Naive thymus-derived CD8-positive, alpha-beta T cell (primary cell): ENCODE data around the gene ARHGAP6. TPM values are rescaled to one million over a fixed set of nuclear protein-coding genes. Genes with fewer than 3 reads are reported as not detected.
"Not testable (repeated sequence)": the region's sequence is repeated elsewhere in the genome, so short reads cannot be mapped to it uniquely, and the experiment has no call there.

Experiments used
- ATAC-seq, 2 donors: fragments of 150-1000 bp; cut with Tn5 transposase in 1 of 2; sonication (Bioruptor Pico), chemical (Tn5 transposase) in 1 of 2; 1 replicate in 1 of 2; 2 replicates in 1 of 2; pipeline ENCODE4 v1.10.0; 2021; ENCODE audit warnings: mild to moderate bottlenecking in 2 of 2, moderate library complexity in 2 of 2
- POLR2A ChIA-PET: fragments of 350-600 bp; sonication (Branson Sonifier 250); formaldehyde crosslinking; loops from one replicate; lab custom pipeline; 2021; ENCODE audit warnings: antibody characterized with exemption; lab: Charles Lee
- DNase-seq, 10 donors: peaks; one replicate each; pipeline versions ENCODE4 v3.0.0 to v3.0.0-alpha.2; 2020 to 2022
- H3K27ac Mint-ChIP-seq, 10 donors: one replicate each; pipeline ENCODE4 v1.8.0; 2020 to 2022; ENCODE audit warnings: mild to moderate bottlenecking in 10 of 10, mixed read lengths in 10 of 10, moderate library complexity in 4 of 10, inconsistent platforms in 1 of 10
- H3K27me3 Mint-ChIP-seq, 5 donors: one replicate each; pipeline ENCODE4 v1.8.0; 2021 to 2022; ENCODE audit warnings: mixed read lengths in 5 of 5
- H3K36me3 Mint-ChIP-seq, 3 donors: one replicate each; pipeline ENCODE4 v1.8.0; 2020 to 2022; ENCODE audit warnings: mixed read lengths in 3 of 3, mild to moderate bottlenecking in 2 of 3, inconsistent platforms in 1 of 3
- H3K4me1 Mint-ChIP-seq, 4 donors: one replicate each; pipeline ENCODE4 v1.8.0; 2021 to 2022; ENCODE audit warnings: mixed read lengths in 4 of 4
- H3K4me3 Mint-ChIP-seq, 10 donors: one replicate each; pipeline ENCODE4 v1.8.0; 2020 to 2022; ENCODE audit warnings: mild to moderate bottlenecking in 10 of 10, mixed read lengths in 10 of 10, moderate library complexity in 6 of 10, inconsistent platforms in 1 of 10
- H3K9me3 Mint-ChIP-seq, 9 donors: one replicate each; pipeline ENCODE4 v1.8.0; 2020 to 2022; ENCODE audit warnings: mixed read lengths in 9 of 9, mild to moderate bottlenecking in 3 of 9, inconsistent platforms in 1 of 9, moderate library complexity in 1 of 9
- polyA plus RNA-seq, 3 donors: library from polyadenylated mRNA; unstranded; fragments of 300-500 nt; fragmentation: Illumina TruSeq; gene quantifications; one replicate each; pipeline ENCODE4 v1.2.3, GENCODE V29; 2021
- total RNA-seq, 8 experiments: library from RNA in 2 of 8; stranded (reverse) in 2 of 8; gene quantifications; one replicate each; pipeline ENCODE4 v1.2.3 and lab custom pipeline; 2021 to 2026

ARHGAP6 gene
- total and polyA plus RNA-seq, 5 experiments from 2014 or later, result 0.22 TPM; not detected in 4

DNA sequence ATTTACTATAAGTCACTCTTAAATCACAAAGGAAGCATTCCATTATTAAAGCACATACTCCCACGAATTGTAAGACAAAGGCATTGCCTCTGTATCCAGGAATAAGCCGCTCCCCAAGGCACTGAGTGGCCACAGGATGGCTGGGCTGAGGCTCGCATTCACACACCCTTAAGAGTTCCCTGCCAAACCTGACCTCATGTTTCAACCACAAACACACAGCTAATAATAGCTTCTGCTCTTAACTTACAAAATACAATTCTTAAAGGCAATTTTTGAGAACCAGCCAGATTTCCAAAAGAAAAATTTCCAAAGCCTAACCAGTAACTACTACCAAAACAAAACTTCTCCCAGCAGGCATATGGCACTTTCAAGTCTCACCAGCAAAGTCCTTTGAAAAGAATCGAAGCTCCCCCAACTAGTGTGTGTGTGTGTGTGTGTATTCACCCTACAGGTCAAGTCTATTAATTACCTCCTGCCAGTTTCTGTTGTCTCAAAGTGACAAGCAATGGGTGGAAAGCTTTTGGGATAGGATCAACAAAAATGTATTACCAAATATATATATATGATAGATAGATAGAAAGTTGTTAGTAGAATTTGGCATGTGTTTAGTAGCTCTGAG is 36.0 kb downstream of the ARHGAP6 start:
- Mint-ChIP-seq H3K27ac (no peak overlapping the region), H3K4me3 (no peak overlapping the region), H3K9me3 (peaks cover 0 to 35% (median 7%) of the 10 kb centered on the region in 9 donors), H3K4me1 (peaks cover 0 to 2% (median 0%) of the 10 kb centered on the region in 4 donors), H3K27me3 (peaks cover 0 to 30% (median 10%) of the 10 kb centered on the region in 5 donors), H3K36me3 (peaks cover 0 to 6% (median 0%) of the 10 kb centered on the region in 3 donors)
- POLR2A ChIA-PET, result no interaction called here
- no peak for ATAC-seq
- no peak for DNase-seq

DNA sequence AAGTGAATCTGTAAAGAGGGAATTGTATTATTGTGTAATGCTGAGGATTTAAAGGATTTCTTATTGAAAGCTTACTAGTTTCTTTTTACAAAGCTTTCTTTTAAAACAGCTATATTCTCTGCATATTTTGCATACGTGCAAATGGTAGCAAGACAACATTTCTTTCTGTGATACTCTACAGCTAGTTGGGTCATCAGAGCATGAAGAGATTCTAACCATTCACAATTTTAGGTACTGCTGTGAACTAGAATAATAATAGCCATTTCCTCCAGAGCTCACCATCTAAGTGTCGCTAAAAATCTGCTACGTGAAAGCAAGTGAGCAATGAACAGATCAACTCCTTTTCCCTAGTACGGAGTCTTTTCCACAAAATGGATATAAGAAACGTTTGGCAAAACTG is 37.3 kb downstream of the ARHGAP6 start:
- DNase-seq, result no peak
- Mint-ChIP-seq H3K27me3 (peaks cover 0 to 27% (median 7%) of the 10 kb centered on the region in 5 donors), H3K9me3 (peaks cover 0 to 45% (median 7%) of the 10 kb centered on the region in 9 donors), H3K36me3 (peaks cover 0 to 14% (median 0%) of the 10 kb centered on the region in 3 donors), H3K4me3 (no peak overlapping the region), H3K27ac (no peak overlapping the region), H3K4me1 (peaks cover 0 to 2% (median 0%) of the 10 kb centered on the region in 4 donors)
- POLR2A ChIA-PET, result no interaction called here
- ATAC-seq, result no peak

DNA sequence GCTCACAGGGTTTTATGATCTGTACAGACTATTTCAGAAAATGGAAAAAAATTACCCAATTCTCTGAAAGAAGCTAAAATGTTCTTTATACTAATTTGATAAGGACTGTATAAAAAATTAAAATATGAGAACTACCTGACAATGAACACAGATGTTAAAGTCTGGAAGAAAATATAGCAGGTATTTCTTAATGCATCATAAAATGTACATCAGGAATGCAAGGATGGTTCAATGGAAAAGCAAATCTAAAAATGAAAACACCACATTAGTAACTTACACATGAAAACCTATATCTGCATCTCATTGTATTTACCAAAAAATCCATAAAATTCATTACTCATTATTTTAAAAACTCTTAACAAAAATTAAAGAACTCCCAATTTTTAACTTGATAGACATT is 39.4 kb downstream of the ARHGAP6 start:
- peaks cover 0 to 19% (median 0%) of the 10 kb centered on the region in 3 donors for H3K36me3 Mint-ChIP-seq
- no peak overlapping the region for H3K4me3 Mint-ChIP-seq
- ATAC-seq, result no peak
- no peak for DNase-seq
- H3K27ac Mint-ChIP-seq, result no peak overlapping the region
- POLR2A ChIA-PET, result no interaction called here
- peaks cover 0 to 19% (median 3%) of the 10 kb centered on the region in 5 donors for H3K27me3 Mint-ChIP-seq
- H3K9me3 Mint-ChIP-seq, result peaks cover 0 to 49% (median 7%) of the 10 kb centered on the region in 9 donors
- no peaks in the 10 kb centered on the region for H3K4me1 Mint-ChIP-seq

DNA sequence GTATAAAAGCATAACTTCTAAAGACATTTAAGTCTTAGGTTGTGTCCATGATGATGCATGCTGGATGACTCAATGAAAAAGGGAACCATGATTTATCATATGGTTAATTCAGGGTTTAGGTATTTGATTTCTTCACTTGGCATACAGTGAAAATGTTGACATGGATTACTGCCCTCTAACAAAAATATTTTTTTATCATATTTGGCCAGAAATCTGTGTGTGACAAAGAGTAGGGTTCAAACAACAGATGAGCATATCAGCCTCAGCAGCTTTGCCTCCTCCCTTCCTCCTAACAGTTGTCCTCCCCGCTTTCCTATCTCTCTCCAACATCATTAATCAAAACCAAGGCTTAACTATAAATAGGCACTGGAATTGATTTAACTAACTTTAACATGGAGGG is 46.3 kb downstream of the ARHGAP6 start:
- Mint-ChIP-seq H3K4me3 (no peak overlapping the region), H3K27ac (no peak overlapping the region), H3K4me1 (no peaks in the 10 kb centered on the region), H3K9me3 (peaks cover 0 to 18% (median 8%) of the 10 kb centered on the region in 9 donors), H3K36me3 (peaks cover 0 to 13% (median 0%) of the 10 kb centered on the region in 3 donors), H3K27me3 (peaks cover 3 to 29% (median 6%) of the 10 kb centered on the region in 5 donors)
- DNase-seq (no peak), ATAC-seq (no peak)
- POLR2A ChIA-PET, result no interaction called here

DNA sequence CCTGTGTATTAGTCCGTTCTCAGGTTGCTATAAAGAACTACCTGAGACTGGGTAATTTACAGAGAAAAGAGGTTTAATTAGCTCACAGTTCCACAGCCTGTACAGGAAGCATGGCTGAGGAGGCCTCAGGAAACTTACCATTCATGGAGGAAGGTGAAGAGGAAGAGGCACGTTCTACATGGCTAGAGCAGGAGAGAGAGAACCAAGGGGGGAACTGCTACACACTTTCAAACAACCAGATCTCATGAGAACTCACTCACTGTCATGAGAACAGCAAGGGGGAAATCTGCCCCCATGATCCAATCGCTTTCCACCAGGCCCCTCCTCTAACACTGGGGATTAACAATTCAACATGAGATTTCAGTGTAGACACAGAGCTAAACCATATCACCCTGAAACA is 51.5 kb downstream of the ARHGAP6 start:
- POLR2A ChIA-PET, H3K4me3 Mint-ChIP-seq, DNase-seq, H3K27ac Mint-ChIP-seq, ATAC-seq, H3K36me3 Mint-ChIP-seq, H3K4me1 Mint-ChIP-seq: not testable (repeated sequence)
- Mint-ChIP-seq H3K9me3 (peaks cover 0 to 14% (median 5%) of the 10 kb centered on the region in 9 donors), H3K27me3 (peaks cover 3 to 32% (median 6%) of the 10 kb centered on the region in 5 donors)

DNA sequence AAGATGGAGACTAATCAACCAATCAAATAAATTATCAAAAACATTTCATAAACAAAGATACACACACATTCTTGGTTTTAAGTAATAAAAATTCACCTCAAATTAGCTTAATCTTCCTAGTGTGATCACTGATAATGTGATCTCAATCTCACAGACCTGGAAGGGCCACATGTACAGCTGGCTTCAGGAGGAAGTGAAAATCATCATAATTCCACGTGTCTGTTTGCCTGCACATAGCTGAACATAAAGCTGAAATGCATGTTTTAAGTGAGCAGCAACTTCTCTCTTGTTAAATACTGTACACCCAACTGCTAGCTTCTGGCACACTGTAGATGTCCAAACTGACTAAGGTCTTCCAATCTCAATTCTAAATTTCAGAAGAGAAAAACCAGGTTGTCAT is 53.8 kb downstream of the ARHGAP6 start:
- H3K36me3 Mint-ChIP-seq, result no peaks in the 10 kb centered on the region
- peaks cover 0 to under 1% (median 0%) of the 10 kb centered on the region in 4 donors for H3K4me1 Mint-ChIP-seq
- H3K27ac Mint-ChIP-seq, result no peak overlapping the region
- no peak for DNase-seq
- peaks cover 0 to 21% (median 3%) of the 10 kb centered on the region in 5 donors for H3K27me3 Mint-ChIP-seq
- ATAC-seq, result no peak
- H3K9me3 Mint-ChIP-seq, result peaks cover 0 to 14% (median 5%) of the 10 kb centered on the region in 9 donors
- no peak overlapping the region for H3K4me3 Mint-ChIP-seq
- POLR2A ChIA-PET, result no interaction called here

DNA sequence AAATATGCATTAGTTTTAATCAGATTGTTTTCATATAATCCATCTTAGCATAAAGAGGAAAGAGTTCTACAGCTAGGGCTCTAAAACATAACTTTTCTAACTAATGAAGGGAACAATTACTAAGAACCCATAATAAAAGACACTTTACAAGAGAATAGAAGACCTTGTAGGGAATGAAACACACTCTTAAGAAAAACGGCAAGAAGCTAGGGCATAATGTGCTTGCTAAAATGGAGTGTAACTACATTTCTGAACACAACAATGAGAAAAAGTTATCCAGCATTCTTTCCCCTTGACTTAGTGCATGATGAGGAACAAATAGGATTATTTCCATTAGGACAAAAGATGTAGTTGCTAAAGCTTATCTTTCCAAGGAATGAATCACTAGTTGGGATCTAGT is 54.6 kb downstream of the ARHGAP6 start:
- H3K4me3 Mint-ChIP-seq, result no peak overlapping the region
- H3K36me3 Mint-ChIP-seq, result no peaks in the 10 kb centered on the region
- no peak overlapping the region for H3K27ac Mint-ChIP-seq
- peaks cover 0 to 8% (median 0%) of the 10 kb centered on the region in 4 donors for H3K4me1 Mint-ChIP-seq
- DNase-seq (no peak), ATAC-seq (no peak)
- peaks cover 0 to 11% (median 5%) of the 10 kb centered on the region in 9 donors for H3K9me3 Mint-ChIP-seq
- H3K27me3 Mint-ChIP-seq, result peaks cover 0 to 21% (median 3%) of the 10 kb centered on the region in 5 donors
- POLR2A ChIA-PET, result no interaction called here

DNA sequence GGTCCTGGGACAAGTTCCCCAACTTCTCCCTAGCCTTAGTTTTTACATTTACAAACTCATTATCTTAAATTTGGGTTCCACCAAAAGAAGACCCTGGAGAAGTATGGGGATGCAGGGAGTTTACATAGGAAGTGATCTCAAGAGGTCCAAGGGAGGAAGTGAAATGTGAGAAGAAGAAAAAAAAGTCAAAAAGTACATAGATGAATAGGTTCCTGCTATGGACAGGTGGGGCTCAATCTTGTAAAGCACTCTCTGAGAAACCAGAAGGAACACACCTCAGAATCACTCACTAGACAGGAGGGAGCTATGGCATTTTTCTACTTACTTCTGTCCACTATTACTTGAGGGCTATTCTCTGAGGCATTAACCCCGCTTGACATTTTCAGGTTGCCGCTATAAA is 56.6 kb downstream of the ARHGAP6 start:
- H3K4me3 Mint-ChIP-seq, result no peak overlapping the region

DNA sequence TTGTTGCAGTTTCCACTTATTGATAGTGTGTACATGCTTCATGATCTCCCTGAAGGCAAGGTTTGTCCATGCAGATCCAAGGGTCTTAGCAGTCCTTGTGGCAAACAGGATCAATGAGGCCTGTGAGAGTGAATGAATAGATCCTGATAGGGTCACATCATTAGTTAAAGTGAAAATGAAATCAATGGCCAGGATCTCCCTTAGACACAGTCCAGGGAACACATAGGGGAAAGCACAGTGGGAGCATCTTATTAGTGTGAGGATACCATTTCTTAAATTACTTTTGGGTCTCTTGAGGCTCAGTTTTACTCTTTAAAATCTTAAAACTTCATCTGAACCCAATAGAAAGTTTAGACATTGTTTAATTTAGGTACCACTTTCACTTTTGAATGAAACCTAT is 59.3 kb downstream of the ARHGAP6 start:
- ATAC-seq (no peak), DNase-seq (no peak)
- H3K27me3 Mint-ChIP-seq, result peaks cover 0 to 10% (median 3%) of the 10 kb centered on the region in 5 donors
- POLR2A ChIA-PET, result no interaction called here
- no peak overlapping the region for H3K27ac Mint-ChIP-seq
- peaks cover 0 to 8% (median 0%) of the 10 kb centered on the region in 4 donors for H3K4me1 Mint-ChIP-seq
- H3K4me3 Mint-ChIP-seq, result no peak overlapping the region
- peaks cover 0 to 3% (median 0%) of the 10 kb centered on the region in 9 donors for H3K9me3 Mint-ChIP-seq
- no peaks in the 10 kb centered on the region for H3K36me3 Mint-ChIP-seq

More for the DNA sequence above, 56.6 kb downstream of the ARHGAP6 start:
- H3K27me3 Mint-ChIP-seq, result peaks cover 0 to 10% (median 3%) of the 10 kb centered on the region in 5 donors
- peaks cover 0 to 6% (median 0%) of the 10 kb centered on the region in 9 donors for H3K9me3 Mint-ChIP-seq
- ATAC-seq (no peak), DNase-seq (no peak)
- POLR2A ChIA-PET, result no interaction called here
- peaks cover 0 to 8% (median 0%) of the 10 kb centered on the region in 4 donors for H3K4me1 Mint-ChIP-seq
- H3K36me3 Mint-ChIP-seq, result no peaks in the 10 kb centered on the region
- no peak overlapping the region for H3K27ac Mint-ChIP-seq

DNA sequence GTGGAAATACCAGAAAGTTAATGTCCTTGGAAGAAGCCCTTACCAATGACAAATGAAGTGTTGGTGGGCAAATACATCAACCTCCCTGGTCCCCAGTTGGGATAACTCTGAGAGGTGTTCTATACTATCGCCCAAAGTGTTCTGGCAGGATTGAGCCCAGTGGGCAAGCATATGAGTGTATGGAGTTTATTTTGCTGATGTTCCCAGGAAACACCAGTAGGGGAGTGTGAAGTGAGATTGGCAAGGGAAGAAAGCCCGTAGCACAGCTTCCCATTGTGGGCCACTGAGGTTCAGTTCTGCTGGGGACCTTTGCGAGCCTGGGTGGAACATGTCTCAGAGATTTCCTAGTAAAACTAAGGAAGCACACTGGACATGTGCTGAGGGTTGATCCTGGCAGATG is 65.1 kb downstream of the ARHGAP6 start:
- Mint-ChIP-seq H3K27me3 (peaks cover 0 to 12% (median 3%) of the 10 kb centered on the region in 5 donors), H3K9me3 (peaks cover 0 to 3% (median 0%) of the 10 kb centered on the region in 9 donors), H3K4me3 (no peak overlapping the region), H3K4me1 (no peaks in the 10 kb centered on the region), H3K27ac (no peak overlapping the region), H3K36me3 (no peaks in the 10 kb centered on the region)
- POLR2A ChIA-PET, result no interaction called here
- DNase-seq (no peak), ATAC-seq (no peak)

DNA sequence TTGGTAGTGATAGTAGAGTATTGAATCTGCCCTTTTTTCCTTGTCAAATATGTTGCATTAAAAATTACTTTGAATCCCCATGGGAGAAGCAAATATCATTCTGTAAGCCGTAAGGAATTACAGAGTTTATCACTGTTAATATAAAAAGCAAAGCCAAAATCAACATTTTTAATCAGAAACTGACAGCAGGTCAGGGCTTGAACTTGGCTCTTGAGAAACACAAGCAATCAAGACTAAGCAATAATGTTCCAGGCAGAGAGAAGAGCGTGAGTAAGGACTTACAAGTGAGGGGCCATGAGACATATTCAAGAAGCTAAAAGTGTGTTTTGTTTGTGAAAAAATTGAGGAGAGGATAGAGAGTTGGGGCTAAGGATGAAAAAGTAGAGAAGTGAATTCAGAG is 68.2 kb downstream of the ARHGAP6 start:
- POLR2A ChIA-PET, result no interaction called here
- Mint-ChIP-seq H3K9me3 (peaks cover 0 to 5% (median 0%) of the 10 kb centered on the region in 9 donors), H3K27me3 (peaks cover 0 to 12% (median 3%) of the 10 kb centered on the region in 5 donors), H3K36me3 (no peaks in the 10 kb centered on the region), H3K27ac (no peak overlapping the region), H3K4me1 (no peaks in the 10 kb centered on the region), H3K4me3 (no peak overlapping the region)
- no peak for DNase-seq
- no peak for ATAC-seq

DNA sequence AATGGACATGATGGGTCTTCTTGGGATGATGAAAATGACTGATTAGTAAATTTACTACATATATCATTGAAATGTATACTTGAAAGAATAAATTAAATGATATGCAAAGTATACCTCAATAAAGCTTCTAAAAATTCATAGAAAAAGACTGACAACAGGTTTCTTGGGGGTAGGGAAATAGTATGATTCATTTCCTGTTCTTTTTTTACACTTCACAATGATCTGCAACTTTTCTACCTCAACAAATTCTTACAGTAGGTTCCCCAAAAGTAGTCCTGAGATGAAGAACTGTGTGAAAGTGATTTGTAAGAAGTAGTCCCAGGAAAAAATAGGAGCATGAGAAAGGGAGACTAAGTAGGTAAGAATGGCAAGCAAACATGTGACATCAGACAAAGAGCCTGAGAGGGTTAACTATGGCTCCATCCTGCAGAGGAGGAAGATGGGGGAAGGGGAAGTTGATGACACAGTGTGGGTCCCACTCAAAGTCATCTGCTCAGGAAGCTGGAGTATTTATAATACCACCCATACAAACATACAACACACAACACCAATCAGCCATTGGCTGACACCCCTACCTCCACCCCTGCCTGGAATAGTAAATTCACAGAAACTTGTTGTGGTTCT is 73.9 kb downstream of the ARHGAP6 start:
- no peak for ATAC-seq
- POLR2A ChIA-PET, result no interaction called here

DNA sequence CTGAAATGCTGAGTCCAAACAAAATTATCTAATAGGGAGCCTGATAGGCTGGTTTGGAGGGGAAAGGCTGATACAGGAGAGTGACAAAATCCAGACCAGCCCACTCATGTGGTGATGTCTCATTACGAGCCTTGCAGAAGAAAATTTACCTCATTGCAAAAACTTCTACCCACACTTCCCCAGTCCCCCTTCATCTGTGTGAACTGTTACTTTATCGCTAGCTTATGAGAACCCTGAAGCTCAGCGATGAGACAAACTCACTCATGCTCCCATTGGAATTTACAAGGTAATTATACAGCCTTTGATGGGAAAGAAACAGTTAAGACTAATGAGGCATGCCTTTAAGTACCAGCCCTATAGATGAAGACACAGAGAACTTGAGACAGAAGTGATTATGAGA is 76.1 kb downstream of the ARHGAP6 start:
- no peak for DNase-seq
- POLR2A ChIA-PET, result no interaction called here
- no peak overlapping the region for H3K4me3 Mint-ChIP-seq
- peaks cover 0 to 5% (median 0%) of the 10 kb centered on the region in 9 donors for H3K9me3 Mint-ChIP-seq
- no peak for ATAC-seq
- no peaks in the 10 kb centered on the region for H3K36me3 Mint-ChIP-seq
- H3K4me1 Mint-ChIP-seq, result peaks cover 4 to 10% (median 8%) of the 10 kb centered on the region in 4 donors
- H3K27ac Mint-ChIP-seq, result no peak overlapping the region
- peaks cover 0 to 3% (median 0%) of the 10 kb centered on the region in 5 donors for H3K27me3 Mint-ChIP-seq

More for the DNA sequence above, 73.9 kb downstream of the ARHGAP6 start:
- H3K4me1 Mint-ChIP-seq, result peaks cover 4 to 10% (median 8%) of the 10 kb centered on the region in 4 donors
- DNase-seq, result no peak
- peak overlapping the region in 1 of 10 donors; percentile 18 for H3K27ac Mint-ChIP-seq
- H3K36me3 Mint-ChIP-seq, result no peaks in the 10 kb centered on the region
- H3K9me3 Mint-ChIP-seq, result peaks cover 0 to 5% (median 0%) of the 10 kb centered on the region in 9 donors
- peak overlapping the region in 3 of 10 donors; percentile 15 to 35 (median 25) for H3K4me3 Mint-ChIP-seq
- peaks cover 0 to 3% (median under 1%) of the 10 kb centered on the region in 5 donors for H3K27me3 Mint-ChIP-seq
